ENCODE results near the gene SF3B4.

The SF3B4 gene

DNA sequence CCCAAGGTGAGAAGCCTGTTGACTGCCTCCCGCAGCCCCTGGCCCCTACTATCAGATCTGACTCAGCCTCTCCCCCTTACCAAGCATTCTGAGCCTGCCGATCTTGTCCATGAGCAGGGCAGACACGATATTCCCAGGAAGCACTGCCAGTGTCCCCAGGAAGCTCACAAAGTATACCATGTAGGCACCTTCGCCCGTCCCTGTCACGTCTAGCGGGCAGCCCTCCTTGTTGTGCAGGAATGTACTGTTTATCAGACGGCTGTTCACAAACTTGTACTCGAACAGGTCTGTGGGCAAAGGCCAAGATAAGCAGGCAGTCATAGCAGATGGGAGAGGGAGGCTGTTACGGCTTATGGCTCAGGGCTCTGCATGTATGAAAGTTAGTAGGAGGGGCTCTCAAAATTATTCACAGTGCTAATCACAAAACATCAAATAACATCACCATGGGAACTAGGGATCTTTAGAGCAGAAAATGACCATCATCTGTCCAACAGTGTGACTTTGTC lies 21.0 kb downstream of the SF3B4 start:
- Histone ChIP-seq H3K14ac (ENCODE audit: low read length in 2 of 2) (no peak overlapping the region), H3K27me3 (ENCODE audit: control insufficient read depth in 1 of 2, insufficient read depth in 1 of 2, low read length in 2 of 2) (no peaks in the 10 kb centered on the region), H3K36me3 (ENCODE audit: control insufficient read depth in 1 of 2, insufficient read depth in 2 of 2, low read depth in 1 of 2, low read length in 2 of 2) (peaks cover 20 to 36% of the 10 kb centered on the region in 2 experiments), H2BK15ac (ENCODE audit: low read depth, poor library complexity, severe bottlenecking) (no peak overlapping the region), H4K91ac (ENCODE audit: low read length) (no peak overlapping the region), H3K4me3 (ENCODE audit: insufficient read depth in 1 of 2, low read depth in 1 of 2, low read length in 2 of 2) (no peak overlapping the region), H3K9ac (ENCODE audit: low read length) (no peak overlapping the region), H3K4ac (ENCODE audit: low read depth in 1 of 2, low read length in 2 of 2) (no peak overlapping the region), H3K23ac (ENCODE audit: low read length in 2 of 2) (no peak overlapping the region), H4K8ac (ENCODE audit: low read length) (no peak overlapping the region), H3K18ac (ENCODE audit: low read depth in 1 of 2, low read length in 2 of 2) (no peak overlapping the region), H3K27ac (ENCODE audit: low read length, poor library complexity, severe bottlenecking) (no peak overlapping the region), H3K79me1 (replicated peaks; ENCODE audit: low read length, poor library complexity, severe bottlenecking) (no peaks in the 10 kb centered on the region), H2AFZ (ENCODE audit: low read depth, low read length) (no peak overlapping the region), H3K4me1 (ENCODE audit: control insufficient read depth, insufficient read depth, low read depth, low read length) (no peaks in the 10 kb centered on the region), H3K9me3 (ENCODE audit: control insufficient read depth, low read length) (no peaks in the 10 kb centered on the region), H2BK120ac (ENCODE audit: low read depth, low read length) (no peak overlapping the region), H2AK5ac (ENCODE audit: low read length, severe bottlenecking) (no peak overlapping the region), H2BK12ac (ENCODE audit: low read length in 2 of 2) (peak overlapping the region in 1 of 2 experiments; percentile 15), H3K4me2 (ENCODE audit: low read length, poor library complexity, severe bottlenecking) (no peak overlapping the region), H2BK5ac (ENCODE audit: low read depth, low read length, poor library complexity, severe bottlenecking) (no peak overlapping the region)
- WGBS = 91% methylated on average over 9 of the region's 10 CpGs
- DNase-seq = no peak

DNA sequence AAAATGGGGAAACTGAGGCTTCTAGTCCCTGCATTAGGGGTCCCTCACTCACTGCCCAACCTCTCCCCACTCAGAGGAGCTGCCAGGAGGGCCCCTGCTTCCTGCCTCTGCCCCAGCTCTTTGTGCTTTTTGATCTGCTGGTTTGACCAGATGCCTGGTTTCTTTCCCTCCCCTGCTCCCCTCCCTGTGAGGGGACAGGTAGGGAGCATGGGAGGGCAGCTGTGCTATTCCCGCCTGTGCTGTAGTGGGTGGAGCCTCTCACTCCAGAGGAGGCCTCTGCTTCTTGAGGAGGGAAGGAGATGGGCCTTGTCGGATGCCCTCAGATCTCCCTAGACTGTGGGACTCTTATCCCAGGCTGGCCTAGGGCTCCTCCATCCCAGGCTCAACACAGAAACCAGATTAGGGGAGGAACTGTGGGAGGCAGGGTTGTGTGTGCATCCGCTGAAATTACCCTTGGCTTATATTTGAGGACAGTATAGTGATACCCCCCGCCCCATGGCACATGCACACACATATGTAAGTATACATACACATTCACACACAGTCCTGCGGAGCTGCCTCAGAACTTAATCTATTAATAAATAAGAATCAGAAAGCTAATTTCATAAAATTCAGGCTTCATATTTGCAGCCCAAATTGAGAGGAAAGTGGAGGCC lies 23.6 kb downstream of the SF3B4 start:
- Histone ChIP-seq H3K4ac (ENCODE audit: low read depth in 1 of 2, low read length in 2 of 2) (no peak overlapping the region), H3K4me3 (ENCODE audit: insufficient read depth in 1 of 2, low read depth in 1 of 2, low read length in 2 of 2) (no peak overlapping the region), H3K9ac (ENCODE audit: low read length) (no peak overlapping the region), H3K4me1 (ENCODE audit: control insufficient read depth, insufficient read depth, low read depth, low read length) (peaks cover 8% of the 10 kb centered on the region), H2AK5ac (ENCODE audit: low read length, severe bottlenecking) (no peak overlapping the region), H2BK120ac (ENCODE audit: low read depth, low read length) (no peak overlapping the region), H2BK15ac (ENCODE audit: low read depth, poor library complexity, severe bottlenecking) (no peak overlapping the region), H3K27me3 (ENCODE audit: control insufficient read depth in 1 of 2, insufficient read depth in 1 of 2, low read length in 2 of 2) (no peaks in the 10 kb centered on the region), H3K14ac (ENCODE audit: low read length in 2 of 2) (no peak overlapping the region), H3K4me2 (ENCODE audit: low read length, poor library complexity, severe bottlenecking) (no peak overlapping the region), H2BK5ac (ENCODE audit: low read depth, low read length, poor library complexity, severe bottlenecking) (no peak overlapping the region), H3K27ac (ENCODE audit: low read length, poor library complexity, severe bottlenecking) (no peak overlapping the region), H3K18ac (ENCODE audit: low read depth in 1 of 2, low read length in 2 of 2) (no peak overlapping the region), H2AFZ (ENCODE audit: low read depth, low read length) (no peak overlapping the region), H3K79me1 (replicated peaks; ENCODE audit: low read length, poor library complexity, severe bottlenecking) (peaks cover 5% of the 10 kb centered on the region), H2BK12ac (ENCODE audit: low read length in 2 of 2) (no peak overlapping the region), H3K9me3 (ENCODE audit: control insufficient read depth, low read length) (no peaks in the 10 kb centered on the region), H4K91ac (ENCODE audit: low read length) (no peak overlapping the region), H3K36me3 (ENCODE audit: control insufficient read depth in 1 of 2, insufficient read depth in 2 of 2, low read depth in 1 of 2, low read length in 2 of 2) (peaks cover 12 to 20% of the 10 kb centered on the region in 2 experiments), H3K23ac (ENCODE audit: low read length in 2 of 2) (no peak overlapping the region), H4K8ac (ENCODE audit: low read length) (no peak overlapping the region)
- 54% methylated on average over 2 of the region's 5 CpGs for WGBS
- DNase-seq = no peak

DNA sequence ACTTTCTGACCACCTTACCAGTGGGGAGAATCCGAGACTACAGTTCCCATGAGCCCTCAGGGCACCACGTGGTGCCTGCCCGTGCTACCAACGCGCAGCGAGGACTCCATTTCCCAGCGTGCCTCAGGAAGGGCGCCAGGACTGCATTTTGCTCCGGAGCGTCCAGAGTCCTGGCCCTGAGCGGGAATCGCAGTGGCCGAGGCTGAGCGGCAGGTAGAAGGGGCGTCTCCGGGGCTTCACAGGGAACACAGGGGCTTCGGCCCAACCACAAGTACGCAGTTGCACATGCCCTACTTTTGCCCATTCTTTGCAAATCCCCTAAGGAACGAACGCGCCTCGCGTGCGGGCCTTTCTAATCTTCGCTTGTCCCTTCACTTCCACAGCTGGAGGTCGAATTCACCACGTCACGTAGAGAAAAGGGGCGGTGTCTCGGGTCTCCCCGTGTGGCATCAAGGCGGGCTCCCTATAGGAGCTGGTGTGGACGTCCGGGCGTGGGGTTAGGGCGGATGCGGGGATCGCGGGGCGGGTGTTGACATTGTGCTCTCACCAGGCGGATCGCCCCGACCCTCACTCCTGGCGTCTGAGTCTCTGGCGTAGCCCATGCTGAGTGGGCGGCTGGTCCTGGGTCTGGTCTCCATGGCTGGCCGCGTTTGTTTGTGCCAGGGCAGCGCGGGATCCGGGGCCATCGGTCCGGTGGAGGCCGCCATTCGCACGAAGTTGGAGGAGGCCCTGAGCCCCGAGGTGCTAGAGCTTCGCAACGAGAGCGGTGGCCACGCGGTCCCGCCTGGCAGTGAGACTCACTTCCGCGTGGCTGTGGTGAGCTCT lies 27.9 kb downstream of the SF3B4 start, which contains the start of gene BOLA1:
Gene BOLA1 (plus strand): TSS at position 109 of the 825 bp plus-strand sequence. CDS start 492 bp downstream, at position 601.
- H3K9ac ChIP-seq (ENCODE audit: low read length) = peak within 1 kb of the TSS; percentile 91
- peak; percentile 90 for DNase-seq
- peaks cover 8% of the 10 kb centered on the region for H3K4me1 ChIP-seq (ENCODE audit: control insufficient read depth, insufficient read depth, low read depth, low read length)
- H3K4me2 ChIP-seq (ENCODE audit: low read length, poor library complexity, severe bottlenecking) = peak within 1 kb of the TSS; percentile 75
- peak within 1 kb of the TSS; percentile 47 for H3K27ac ChIP-seq (ENCODE audit: low read length, poor library complexity, severe bottlenecking)
- peak within 1 kb of the TSS; percentile 55 for H2BK15ac ChIP-seq (ENCODE audit: low read depth, poor library complexity, severe bottlenecking)
- peaks cover 0 to 3% of the 10 kb centered on the region in 2 experiments for H3K36me3 ChIP-seq (ENCODE audit: control insufficient read depth in 1 of 2, insufficient read depth in 2 of 2, low read depth in 1 of 2, low read length in 2 of 2)
- H2BK12ac ChIP-seq (ENCODE audit: low read length in 2 of 2) = no peak within 1 kb of the TSS
- 39% methylated on average over 65 of the region's 65 CpGs for WGBS
- H4K8ac ChIP-seq (ENCODE audit: low read length) = peak within 1 kb of the TSS; percentile 93
- H4K91ac ChIP-seq (ENCODE audit: low read length) = peak within 1 kb of the TSS; percentile 73
- peak within 1 kb of the TSS; percentile 59 to 93 for H3K4me3 ChIP-seq (ENCODE audit: insufficient read depth in 1 of 2, low read depth in 1 of 2, low read length in 2 of 2)
- H3K18ac ChIP-seq (ENCODE audit: low read depth in 1 of 2, low read length in 2 of 2) = peak within 1 kb of the TSS; percentile 64 to 84
- H2BK120ac ChIP-seq (ENCODE audit: low read depth, low read length) = no peak within 1 kb of the TSS
- peaks cover 5% of the 10 kb centered on the region for H3K79me1 ChIP-seq (replicated peaks; ENCODE audit: low read length, poor library complexity, severe bottlenecking)
- no peak within 1 kb of the TSS for H2BK5ac ChIP-seq (ENCODE audit: low read depth, low read length, poor library complexity, severe bottlenecking)
- H3K27me3 ChIP-seq (ENCODE audit: control insufficient read depth in 1 of 2, insufficient read depth in 1 of 2, low read length in 2 of 2) = no peaks in the 10 kb centered on the region
- peak within 1 kb of the TSS in 1 of 2 experiments; percentile 73 for H3K14ac ChIP-seq (ENCODE audit: low read length in 2 of 2)
- no peak within 1 kb of the TSS for H2AK5ac ChIP-seq (ENCODE audit: low read length, severe bottlenecking)
- peak within 1 kb of the TSS; percentile 96 for H2AFZ ChIP-seq (ENCODE audit: low read depth, low read length)
- no peak within 1 kb of the TSS for H3K23ac ChIP-seq (ENCODE audit: low read length in 2 of 2)
- H3K9me3 ChIP-seq (ENCODE audit: control insufficient read depth, low read length) = no peaks in the 10 kb centered on the region
- peak within 1 kb of the TSS; percentile 7 to 51 for H3K4ac ChIP-seq (ENCODE audit: low read depth in 1 of 2, low read length in 2 of 2)

DNA sequence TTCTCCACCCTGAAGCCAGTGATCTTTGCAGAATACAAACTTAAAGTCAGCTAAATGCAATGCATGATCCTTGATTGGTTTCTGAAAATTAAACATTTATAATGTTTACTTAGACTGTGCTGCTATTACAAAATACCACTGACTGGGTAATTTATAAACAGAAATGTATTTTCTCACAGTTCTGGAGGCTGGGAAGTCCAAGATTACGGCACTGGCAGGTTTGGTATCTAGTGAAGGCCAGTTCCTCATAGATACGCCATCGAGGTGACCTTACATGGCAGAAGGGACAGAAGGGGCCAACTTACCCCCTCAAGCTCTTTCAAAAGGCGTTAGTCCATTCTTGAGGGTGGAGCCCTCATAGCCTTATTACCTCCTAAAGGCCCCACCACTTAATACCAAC lies 31.0 kb downstream of the SF3B4 start:
- no peak overlapping the region for H3K23ac ChIP-seq (ENCODE audit: low read length in 2 of 2)
- no peak overlapping the region for H2BK5ac ChIP-seq (ENCODE audit: low read depth, low read length, poor library complexity, severe bottlenecking)
- H2AK5ac ChIP-seq (ENCODE audit: low read length, severe bottlenecking) = no peak overlapping the region
- H3K27ac ChIP-seq (ENCODE audit: low read length, poor library complexity, severe bottlenecking) = no peak overlapping the region
- H2BK12ac ChIP-seq (ENCODE audit: low read length in 2 of 2) = no peak overlapping the region
- H3K4me1 ChIP-seq (ENCODE audit: control insufficient read depth, insufficient read depth, low read depth, low read length) = peaks cover 8% of the 10 kb centered on the region
- no peak overlapping the region for H3K18ac ChIP-seq (ENCODE audit: low read depth in 1 of 2, low read length in 2 of 2)
- H2AFZ ChIP-seq (ENCODE audit: low read depth, low read length) = no peak overlapping the region
- H3K36me3 ChIP-seq (ENCODE audit: control insufficient read depth in 1 of 2, insufficient read depth in 2 of 2, low read depth in 1 of 2, low read length in 2 of 2) = no peaks in the 10 kb centered on the region
- no peak overlapping the region for H2BK15ac ChIP-seq (ENCODE audit: low read depth, poor library complexity, severe bottlenecking)
- no peak overlapping the region for H3K14ac ChIP-seq (ENCODE audit: low read length in 2 of 2)
- no peaks in the 10 kb centered on the region for H3K9me3 ChIP-seq (ENCODE audit: control insufficient read depth, low read length)
- no peak overlapping the region for H3K4me2 ChIP-seq (ENCODE audit: low read length, poor library complexity, severe bottlenecking)
- peaks cover 5% of the 10 kb centered on the region for H3K79me1 ChIP-seq (replicated peaks; ENCODE audit: low read length, poor library complexity, severe bottlenecking)
- H3K27me3 ChIP-seq (ENCODE audit: control insufficient read depth in 1 of 2, insufficient read depth in 1 of 2, low read length in 2 of 2) = no peaks in the 10 kb centered on the region
- DNase-seq = no peak
- no peak overlapping the region for H2BK120ac ChIP-seq (ENCODE audit: low read depth, low read length)
- H4K91ac ChIP-seq (ENCODE audit: low read length) = no peak overlapping the region
- no peak overlapping the region for H4K8ac ChIP-seq (ENCODE audit: low read length)
- WGBS = 83% methylated on average over 4 of the region's 4 CpGs
- no peak overlapping the region for H3K4me3 ChIP-seq (ENCODE audit: insufficient read depth in 1 of 2, low read depth in 1 of 2, low read length in 2 of 2)
- no peak overlapping the region for H3K4ac ChIP-seq (ENCODE audit: low read depth in 1 of 2, low read length in 2 of 2)
- H3K9ac ChIP-seq (ENCODE audit: low read length) = no peak overlapping the region
